Activated CD4-positive, CD25-positive, alpha-beta regulatory T cell (primary cell): Measurements from ENCODE around the gene HDDC3.
"Not testable (repeated sequence)": the region's sequence is repeated elsewhere in the genome, so short reads cannot be mapped to it uniquely, and the experiment has no call there.

Experiments
- DNase-seq, 4 experiments: peaks; one replicate each; lab custom pipeline; 2025; lab: John Stamatoyannopoulos, UW

Gene HDDC3

DNA sequence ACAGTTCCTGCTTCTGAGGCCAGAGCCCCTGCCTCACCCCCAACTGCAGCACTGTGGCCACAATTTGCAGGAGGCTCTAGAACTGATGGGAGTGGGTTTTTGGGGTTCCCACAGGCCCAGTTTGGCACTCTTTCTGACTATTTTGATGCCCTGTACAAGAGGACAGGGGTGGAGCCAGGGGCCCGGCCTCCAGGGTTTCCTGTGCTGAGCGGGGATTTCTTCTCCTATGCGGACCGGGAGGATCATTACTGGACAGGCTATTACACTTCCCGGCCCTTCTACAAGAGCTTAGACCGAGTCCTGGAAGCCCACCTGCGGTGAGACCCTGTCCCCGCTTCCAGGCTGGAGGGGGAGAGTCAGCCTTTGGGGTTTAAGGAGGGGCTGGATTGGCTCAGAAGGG lies 22.4 kb downstream of the HDDC3 start:
- DNase-seq, result no peak

DNA sequence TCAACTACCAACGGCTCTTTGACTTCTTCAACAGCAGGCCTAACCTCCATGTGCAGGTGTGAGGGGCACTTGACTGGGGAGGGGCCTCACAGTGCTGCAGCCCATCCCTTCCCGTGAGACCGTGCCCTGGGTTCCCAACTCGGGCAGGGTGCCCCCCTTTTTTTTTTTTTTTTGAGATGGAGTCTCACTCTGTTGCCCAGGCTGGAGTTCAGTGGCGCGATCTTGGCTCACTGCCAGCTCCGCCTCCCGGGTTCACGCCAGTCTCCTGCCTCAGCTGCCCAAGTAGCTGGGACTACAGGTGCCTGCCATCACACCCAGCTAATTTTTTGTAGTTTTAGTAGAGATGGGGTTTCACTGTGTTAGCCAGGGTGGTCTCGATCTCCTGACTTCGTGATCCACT lies 22.9 kb downstream of the HDDC3 start:
- DNase-seq, result not testable (repeated sequence)

DNA sequence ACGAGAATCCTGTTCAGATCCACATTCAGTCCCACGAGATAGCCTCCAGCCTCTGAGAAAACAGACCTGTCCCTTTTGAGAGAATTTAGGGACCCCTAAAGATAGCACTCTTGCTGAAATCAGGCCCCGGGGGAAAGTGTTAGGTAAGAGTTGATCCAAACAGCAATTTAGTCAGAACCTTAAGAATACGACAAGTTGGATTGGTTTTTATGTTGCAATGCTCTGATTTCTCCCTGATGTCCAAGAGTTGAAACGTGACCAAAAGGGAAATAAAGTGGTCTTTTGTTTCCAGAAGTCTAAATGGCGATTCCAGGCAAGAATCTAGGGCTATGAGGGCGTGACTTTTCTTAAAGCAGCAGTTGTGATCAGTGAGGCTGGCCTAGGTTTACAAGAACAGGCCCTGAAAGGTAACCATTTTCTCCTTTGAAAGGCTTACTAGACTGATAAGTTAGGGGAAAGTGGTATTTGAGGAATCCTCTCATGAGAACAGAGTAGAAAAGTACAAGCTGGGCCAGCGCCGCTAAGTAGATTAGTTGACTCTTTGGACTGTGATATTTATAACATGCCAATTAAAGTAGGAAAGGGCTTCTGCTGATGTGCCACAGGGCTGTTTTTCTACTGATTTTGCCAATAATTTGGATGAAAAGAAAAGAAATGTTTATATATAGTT lies 24.4 kb downstream of the HDDC3 start:
- DNase-seq, result no peak

DNA sequence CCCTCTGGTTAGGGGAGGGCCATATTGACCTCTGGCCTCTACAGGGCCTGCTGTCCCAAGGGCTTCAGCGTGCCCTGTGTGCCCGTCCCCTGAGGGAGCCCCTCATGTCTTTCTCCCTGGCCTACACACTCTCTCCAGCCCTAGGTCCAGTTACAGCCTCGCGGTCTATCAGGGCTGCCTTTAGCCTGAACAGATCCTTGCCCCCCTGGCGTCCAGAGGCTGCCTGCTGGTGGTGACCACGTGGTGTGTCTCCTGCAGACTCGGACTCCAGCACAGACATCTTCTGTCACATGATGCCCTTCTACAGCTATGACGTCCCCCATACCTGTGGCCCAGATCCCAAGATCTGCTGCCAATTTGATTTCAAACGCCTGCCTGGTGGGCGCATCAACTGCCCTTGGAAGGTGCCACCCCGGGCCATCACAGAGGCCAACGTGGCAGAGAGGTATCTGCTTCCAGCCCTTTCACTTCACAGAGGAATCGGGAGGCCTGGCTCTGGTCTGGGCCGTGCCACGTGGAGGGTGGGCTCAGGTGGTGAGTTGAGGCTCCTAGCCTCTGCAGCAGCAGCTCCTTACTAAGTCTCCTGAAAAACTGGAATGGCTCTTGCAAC lies 25.2 kb downstream of the HDDC3 start:
- DNase-seq, result no peak

DNA sequence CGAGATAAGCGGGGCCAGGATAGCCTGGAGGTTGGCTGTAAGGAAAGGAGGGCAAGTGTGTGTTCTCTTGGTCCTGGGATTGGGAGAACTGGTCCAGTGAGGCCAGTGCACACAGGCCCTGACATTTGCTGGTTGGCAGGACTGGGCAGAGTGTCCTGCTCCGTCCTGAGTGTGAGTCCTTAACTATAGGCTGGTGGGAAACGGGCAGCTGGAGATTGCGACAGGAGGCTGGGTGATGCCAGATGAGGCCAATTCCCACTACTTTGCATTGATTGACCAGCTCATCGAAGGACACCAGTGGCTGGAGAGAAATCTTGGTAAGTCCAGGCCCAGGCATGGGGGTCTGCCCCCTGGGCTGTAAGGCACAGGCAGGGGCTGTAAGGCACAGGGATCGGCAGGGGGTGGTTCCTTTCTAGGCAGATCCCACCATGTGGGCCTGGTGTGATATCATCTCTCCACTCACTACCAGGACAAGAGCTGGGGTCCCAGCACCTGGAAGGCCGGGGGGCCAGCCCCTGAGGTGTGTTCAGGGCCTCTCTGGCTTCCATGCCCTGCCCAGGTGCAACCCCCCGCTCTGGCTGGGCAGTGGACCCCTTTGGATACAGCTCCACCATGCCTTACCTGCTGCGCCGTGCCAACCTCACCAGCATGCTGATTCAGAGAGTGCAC lies 26.0 kb downstream of the HDDC3 start:
- DNase-seq, result no peak

DNA sequence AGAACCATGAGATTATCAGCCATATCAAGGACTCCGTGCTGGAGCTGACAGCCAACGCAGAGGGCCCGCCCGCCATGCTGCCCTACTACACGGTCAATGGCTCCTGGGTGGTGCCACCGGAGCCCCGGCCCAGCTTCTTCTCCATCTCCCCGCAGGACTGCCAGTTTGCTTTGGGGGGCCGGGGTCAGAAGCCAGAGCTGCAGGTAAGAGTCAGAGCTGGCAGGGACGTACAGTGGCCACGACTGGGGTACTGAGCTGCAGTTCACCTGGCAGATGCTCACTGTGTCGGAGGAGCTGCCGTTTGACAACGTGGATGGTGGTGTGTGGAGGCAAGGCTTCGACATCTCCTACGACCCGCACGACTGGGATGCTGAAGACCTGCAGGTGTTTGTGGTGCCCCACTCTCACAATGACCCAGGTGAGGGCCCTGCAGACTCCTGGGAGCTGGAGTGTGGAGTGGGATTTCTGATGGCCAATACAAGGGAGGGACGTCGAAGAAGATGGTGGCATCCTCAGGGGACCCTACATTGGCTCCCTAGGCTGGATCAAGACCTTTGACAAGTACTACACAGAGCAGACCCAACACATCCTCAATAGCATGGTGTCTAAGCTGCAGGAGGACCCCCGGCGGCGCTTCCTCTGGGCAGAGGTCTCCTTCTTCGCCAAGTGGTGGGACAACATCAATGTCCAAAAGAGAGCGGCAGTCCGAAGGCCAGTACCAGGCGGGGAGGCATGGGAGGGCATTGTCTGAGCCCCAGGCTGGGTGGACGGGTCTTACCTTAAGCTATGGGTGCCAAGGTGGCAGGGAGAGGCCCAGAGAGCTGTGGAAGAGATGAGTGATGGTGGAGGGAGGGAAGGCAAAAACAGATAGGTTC lies 26.8 kb downstream of the HDDC3 start:
- DNase-seq, result no peak

DNA sequence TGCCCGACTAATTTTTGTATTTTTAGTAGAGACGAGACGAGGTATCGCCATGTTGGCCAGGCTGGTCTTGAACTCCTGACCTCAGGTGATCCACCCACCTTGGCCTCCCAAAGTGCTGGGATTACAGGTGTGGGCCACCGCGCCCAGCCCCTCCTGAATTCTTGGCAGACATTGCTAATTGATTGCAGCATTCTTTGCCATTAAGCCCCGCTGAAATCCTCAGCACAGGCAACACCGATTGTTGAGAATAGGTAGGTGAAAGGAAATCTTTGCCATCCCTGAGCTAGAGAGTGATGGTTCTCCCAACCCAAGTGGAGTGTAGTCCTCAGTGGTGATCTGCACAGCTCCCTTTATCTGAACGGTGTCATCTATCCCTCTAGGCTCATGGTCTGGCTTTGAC lies 27.6 kb downstream of the HDDC3 start:
- no peak for DNase-seq

DNA sequence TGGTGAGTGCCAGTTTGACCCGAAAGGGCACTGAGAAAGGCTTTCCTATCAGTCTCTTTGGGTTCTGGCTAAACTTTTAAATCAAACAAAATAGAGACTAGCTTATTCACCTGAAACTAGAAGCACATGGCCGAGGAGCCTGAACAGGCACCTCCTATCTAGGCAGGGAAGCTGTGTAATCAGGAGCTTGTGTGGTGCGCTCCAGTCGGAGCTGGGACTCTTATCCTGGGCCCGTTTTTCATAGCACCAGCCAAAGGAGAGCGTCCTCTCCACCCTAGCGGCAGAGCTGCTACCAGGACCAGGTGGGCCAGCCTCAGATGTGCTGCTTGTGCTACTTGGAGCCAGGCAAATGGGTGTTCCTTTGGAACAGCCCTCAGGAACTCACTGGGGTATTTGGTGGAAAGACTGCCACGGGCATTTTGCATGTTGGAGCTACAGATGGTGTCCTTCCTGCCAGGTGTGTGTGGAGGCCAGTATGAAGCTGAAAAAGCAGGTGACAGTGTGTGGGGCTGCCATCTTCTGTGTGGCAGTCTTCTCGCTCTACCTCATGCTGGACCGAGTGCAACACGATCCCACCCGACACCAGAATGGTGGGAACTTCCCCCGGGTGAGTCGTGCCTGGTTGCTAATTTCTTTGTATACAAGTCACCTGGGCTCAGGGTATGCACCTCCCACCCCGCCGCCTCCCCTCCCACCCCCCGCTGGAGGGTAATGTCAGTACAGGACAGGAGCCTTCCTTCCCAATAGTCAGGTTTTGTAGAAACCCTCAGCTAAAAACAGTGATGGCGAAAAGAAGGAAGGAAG lies 28.4 kb downstream of the HDDC3 start:
- DNase-seq, result no peak

DNA sequence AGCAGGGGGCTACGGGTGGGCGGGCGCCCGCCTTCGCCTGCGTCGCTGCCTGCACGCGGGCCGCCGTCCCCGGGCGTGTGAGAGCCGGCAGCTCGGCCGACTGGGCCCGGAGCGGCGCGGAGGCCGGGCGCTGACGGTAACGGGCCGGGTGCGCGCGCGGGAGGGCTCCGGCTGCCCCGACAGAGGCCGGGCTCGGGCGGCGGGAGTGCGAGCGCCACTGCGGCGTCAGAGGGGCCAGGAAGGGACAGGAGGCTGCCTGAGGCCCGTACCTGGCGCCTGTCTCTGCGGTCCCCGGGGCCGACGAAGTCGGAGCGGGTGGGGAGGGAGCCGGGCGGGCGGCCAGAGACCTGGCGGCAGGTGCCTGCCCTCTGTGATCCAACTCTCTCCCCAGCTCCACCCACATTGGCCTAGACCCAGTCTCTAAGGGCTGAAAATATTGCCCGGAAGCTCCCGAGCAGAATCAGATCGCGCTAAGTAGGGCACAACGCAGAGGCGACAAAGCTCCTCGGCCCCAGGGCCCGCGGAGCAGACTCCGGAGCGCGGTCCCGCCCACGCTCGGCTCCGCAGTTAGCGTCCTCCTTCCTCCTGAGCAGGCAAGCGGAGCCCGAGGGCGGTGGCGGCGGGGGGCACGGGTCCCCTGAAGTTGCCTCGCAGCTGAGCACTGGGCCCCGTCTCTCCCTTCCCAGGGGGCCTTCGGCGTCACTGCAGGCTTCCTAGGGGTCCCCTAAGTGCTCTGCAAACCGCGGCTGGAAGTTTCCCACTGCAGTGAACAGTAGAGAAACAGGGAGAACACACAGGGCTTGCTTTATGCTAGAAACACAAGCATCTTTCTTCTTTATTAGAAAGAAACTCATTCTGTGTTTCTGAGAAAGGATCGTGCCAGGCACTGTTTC lies 29.3 kb downstream of the HDDC3 start, which contains the start of gene MAN2A2:
TSS of gene MAN2A2 (plus strand) at position 463 of the 893 bp plus-strand sequence. CDS start 906 bp downstream, outside the sequence.
- DNase-seq, result peak; percentile 44 to 54 (median 50)

DNA sequence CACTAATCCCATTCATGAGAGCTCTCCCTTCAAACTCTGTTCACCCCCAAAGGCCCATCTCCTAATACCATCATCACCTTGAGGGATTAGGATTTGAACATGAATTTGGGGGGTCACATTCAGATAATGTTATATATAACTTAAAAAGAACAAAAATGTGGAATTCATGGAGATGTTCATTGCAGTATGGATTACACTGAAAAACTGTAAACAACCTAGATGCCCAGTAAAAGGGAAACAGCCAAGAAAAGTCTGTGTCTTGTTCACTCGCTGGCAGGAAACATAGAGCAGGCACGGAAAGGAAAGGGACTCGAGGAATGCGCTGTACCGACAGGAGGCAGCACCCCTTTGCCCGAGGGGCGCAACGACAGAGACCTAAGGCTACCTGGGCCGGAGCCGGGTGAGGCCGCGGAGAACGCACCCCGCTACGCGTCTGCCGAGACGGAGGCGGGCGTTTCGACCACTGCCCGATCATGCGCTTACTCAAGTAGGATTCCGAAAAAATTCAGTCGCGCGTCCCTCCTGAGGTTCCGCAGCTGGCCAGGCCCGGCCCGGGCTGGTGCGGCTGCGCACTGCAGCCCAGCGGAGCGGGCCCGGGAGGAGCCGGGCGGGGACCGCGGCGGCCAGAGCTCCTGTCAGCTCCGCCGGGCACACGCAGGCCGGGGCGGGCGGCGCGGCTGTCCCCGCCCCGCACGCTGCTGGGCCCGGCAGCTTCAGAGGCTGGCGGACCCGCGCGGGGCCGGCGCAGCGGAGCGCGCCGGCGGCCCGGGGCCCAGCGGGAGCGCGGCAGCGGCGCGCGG lies 30.1 kb downstream of the HDDC3 start:
- DNase-seq, result peak; percentile 48 to 63 (median 50)

DNA sequence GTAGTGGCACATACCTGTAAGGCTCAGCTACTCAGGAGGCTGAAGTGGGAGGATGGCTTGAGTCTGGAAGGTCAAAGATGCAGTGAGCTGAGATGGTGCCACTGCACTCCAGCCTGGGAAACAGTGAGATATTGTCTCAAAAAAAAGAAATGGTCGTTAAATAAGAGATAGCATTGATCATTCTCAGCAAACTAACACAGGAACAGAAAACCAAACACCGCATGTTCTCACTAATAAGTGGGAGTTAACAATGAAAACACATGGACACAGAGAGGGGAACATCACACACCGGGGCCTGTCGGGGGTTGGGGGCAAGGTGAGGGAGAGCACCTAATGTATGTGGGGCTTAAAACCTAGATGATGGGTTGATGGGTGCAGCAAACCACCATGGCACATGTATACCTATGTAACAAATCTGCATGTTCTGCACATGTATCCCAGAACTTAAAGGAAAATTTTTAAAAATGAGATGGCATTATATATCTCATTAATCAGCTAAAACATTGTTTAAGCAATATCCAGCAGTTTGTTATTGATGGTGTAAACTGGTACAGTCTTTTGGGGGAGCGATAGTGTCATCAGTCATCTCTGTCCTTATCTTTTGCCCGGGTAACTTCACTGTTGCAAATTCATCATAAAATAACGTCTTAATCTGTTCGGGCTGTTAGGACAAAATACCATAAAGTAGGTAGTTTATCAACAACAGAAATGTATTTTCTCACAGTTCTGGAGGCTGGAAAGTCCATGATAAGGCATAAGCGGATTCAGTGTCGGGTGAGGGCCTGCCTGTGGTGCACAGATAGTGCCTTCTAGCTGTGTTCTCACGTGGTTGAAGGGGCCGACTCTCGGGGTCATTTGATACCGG lies 30.9 kb downstream of the HDDC3 start:
- DNase-seq, result no peak

DNA sequence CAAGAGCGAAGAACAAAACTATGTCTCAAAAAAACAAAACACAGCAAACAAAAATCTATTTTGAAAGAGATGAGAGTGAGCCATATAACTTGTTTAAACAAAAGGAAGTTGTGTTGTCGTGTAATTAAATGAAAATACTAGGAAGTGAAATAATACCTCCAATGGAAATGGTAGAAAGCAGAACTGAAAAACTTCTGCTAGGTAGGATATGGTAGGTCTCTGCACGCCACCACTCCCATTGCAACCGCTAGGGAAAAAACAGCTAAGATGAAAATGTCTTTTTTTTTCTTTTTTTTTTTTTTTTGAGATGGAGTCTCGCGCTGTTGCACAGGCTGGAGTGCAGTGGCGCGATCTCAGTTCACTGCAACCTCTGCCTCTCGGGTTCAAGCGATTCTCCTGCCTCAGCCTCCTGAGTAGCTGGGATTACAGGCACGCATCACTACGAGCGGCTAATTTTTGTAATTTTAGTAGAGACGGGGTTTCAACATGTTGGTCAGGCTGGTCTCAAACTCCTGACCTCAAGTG lies 35.2 kb downstream of the HDDC3 start:
- DNase-seq, result not testable (repeated sequence)

DNA sequence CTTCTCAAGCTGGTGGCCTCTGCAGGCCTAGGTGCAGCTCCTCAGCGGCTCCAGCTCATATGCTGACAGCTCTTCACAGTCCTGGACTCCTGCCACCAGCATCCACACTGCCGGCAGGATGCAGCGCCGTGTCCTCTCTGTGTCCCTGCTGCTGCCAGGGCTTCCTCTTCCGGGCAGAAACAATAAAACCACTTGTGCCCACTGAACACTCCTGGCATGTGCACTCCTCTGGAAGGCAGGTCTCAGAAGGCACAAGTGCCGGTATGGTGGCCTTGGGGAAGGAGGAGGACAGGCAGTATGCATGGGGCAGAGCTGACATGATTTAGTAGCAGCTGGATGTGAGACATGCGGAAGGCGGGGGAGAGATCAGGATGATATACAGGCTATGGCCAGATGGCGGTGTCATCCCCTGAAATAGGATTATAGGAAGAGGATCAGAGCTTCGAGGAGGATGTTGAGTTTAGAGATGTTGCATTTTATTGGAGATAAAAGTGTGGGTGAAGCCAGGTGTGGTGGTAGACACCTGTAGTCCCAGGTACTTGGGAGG lies 36.7 kb downstream of the HDDC3 start:
- DNase-seq, result no peak

DNA sequence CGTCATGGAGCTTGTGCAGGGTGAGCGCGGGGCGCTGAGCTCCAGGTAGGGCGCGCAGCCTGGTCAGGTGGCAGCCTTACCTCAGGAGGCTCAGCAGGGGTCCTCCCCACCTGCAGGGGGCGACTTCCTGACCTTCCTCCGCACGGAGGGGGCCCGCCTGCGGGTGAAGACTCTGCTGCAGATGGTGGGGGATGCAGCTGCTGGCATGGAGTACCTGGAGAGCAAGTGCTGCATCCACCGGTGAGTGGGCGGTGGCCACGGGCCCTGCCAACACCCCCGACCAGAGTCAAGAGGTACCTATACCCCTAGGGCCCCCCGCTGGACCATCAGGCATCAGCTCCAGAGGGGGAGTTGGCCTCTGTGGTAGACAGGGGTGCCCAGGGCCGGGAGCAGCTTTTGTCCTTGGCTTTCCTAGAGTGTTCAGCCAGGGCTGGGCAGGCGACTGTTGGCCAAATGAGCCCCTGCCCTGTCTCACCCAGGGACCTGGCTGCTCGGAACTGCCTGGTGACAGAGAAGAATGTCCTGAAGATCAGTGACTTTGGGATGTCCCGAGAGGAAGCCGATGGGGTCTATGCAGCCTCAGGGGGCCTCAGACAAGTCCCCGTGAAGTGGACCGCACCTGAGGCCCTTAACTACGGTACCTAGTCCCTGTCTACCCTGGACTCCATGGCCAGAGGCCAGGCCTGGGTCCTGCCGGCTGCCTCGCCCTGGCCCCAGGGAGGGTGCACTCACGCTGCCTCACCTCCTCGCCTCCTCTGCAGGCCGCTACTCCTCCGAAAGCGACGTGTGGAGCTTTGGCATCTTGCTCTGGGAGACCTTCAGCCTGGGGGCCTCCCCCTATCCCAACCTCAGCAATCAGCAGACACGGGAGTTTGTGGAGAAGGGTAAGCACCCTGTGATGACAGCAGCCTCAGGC lies 38.9 kb downstream of the HDDC3 start:
- DNase-seq, result no peak

DNA sequence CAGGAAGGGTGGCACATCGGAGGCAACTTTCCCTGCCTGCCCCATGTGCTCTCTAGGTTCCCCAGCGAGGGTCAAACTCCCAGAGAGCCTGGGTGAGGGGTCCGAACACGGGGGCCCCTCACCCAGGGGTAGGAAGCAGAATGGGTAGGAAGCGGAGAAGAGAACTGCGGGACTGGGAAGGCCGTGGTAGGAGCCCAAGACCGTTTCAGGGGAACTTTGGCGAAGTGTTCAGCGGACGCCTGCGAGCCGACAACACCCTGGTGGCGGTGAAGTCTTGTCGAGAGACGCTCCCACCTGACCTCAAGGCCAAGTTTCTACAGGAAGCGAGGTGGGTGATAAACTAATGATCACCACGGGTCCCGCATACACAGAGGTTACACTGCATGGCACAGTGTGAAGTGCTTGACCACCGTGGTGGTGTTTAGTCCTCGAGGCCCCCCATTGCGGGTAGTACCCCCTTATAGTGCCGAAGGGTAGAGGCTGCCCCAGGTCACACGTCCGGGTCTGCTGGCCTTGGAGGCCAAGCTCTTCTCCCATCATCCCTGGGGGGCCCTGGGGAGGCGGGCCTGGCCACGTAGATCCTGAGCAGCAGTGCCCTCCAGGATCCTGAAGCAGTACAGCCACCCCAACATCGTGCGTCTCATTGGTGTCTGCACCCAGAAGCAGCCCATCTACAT lies 39.7 kb downstream of the HDDC3 start:
- no peak for DNase-seq

DNA sequence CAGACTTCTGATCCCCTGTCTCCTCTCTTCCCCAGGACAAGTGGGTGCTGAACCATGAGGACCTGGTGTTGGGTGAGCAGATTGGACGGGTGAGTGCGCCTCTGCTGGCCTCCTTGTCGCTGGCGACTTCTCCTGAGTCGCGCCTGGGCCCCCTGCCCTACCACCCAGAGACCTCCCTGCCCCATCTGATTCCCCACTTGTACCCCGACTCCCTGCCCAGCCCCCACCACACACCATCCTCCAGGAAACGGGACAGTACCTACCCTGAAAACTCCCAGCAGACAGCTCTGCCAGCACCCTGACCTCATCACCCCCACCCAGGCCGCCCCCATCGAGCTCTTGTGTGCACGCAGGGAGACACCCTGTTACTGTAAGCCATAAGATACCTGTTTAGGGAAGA lies 40.3 kb downstream of the HDDC3 start:
- DNase-seq, result no peak
